IPS-18a (cell line): Measurements from ENCODE around the gene IL36G.

Source experiments
- H3K27ac ChIP-seq: one replicate; pipeline ENCODE4 v1.5.1; 2013; ENCODE audit warnings: low read length
- H3K27me3 ChIP-seq: one replicate; pipeline ENCODE4 v1.6.1; 2013; ENCODE audit warnings: mild to moderate bottlenecking, low read length; ENCODE audit not compliant: control insufficient read depth, insufficient read depth
- H3K36me3 ChIP-seq: one replicate; pipeline ENCODE4 v1.6.1; 2013; ENCODE audit warnings: low read depth, low read length; ENCODE audit not compliant: control insufficient read depth
- H3K4me1 ChIP-seq: one replicate; pipeline ENCODE4 v1.6.1; 2013; ENCODE audit warnings: low read depth, low read length; ENCODE audit not compliant: control insufficient read depth
- H3K4me3 ChIP-seq: one replicate; pipeline ENCODE4 v1.5.1; 2013; ENCODE audit warnings: low read length
- H3K9ac ChIP-seq: one replicate; pipeline ENCODE4 v1.6.1; 2013; ENCODE audit warnings: mild to moderate bottlenecking, low read length, moderate library complexity
- H3K9me3 ChIP-seq: one replicate; pipeline ENCODE4 v1.6.1; 2013; ENCODE audit warnings: low read depth, low read length; ENCODE audit not compliant: control insufficient read depth

The IL36G gene

DNA sequence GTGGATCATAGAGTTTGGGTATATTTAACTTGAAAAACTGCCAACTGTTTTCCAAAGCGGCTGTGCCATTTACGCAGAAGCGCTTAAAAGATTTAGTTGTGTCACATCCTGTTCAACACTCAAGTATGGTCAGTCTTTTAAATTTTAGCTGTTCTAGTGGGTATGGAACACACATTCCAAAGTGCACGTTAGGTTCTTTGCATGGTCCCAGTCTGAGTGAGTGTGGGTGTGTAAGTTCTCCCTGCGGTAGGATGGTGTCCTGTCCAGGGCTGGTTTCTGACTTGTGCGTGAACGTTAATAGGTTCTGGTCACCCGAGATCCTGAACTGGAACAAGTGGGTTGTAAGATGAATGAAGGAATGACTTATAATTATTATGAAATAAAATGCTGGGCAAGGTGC lies 28.4 kb upstream of the IL36G start:
- Histone ChIP-seq H3K4me3 (no peak overlapping the region), H3K9ac (no peak overlapping the region), H3K27ac (no peak overlapping the region), H3K36me3 (no peaks in the 10 kb centered on the region), H3K4me1 (no peaks in the 10 kb centered on the region), H3K27me3 (no peaks in the 10 kb centered on the region), H3K9me3 (peaks cover 14% of the 10 kb centered on the region)

DNA sequence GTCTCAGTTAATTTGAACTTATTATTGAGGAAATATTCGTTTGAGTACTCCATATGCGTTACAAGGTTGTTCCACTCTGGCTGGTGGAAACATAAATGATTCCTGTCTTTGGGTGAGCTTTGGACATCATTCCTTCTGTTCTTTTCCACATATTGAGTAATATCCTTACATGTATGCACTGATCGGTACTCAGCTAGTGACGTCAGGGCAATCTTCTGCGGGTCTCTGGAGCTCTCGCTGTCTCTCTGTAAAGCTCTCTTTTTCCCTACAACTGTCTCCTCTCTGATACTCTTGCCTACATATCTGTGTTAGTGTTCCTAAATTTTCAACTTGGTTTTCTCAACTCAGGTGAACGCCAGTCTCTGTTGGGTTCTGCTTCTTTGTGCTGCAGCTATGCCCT lies 23.4 kb upstream of the IL36G start:
- H3K4me1 ChIP-seq: no peaks in the 10 kb centered on the region
- no peak overlapping the region for H3K27ac ChIP-seq
- no peak overlapping the region for H3K9ac ChIP-seq
- H3K9me3 ChIP-seq: no peaks in the 10 kb centered on the region
- H3K36me3 ChIP-seq: no peaks in the 10 kb centered on the region
- no peak overlapping the region for H3K4me3 ChIP-seq
- H3K27me3 ChIP-seq: no peaks in the 10 kb centered on the region

DNA sequence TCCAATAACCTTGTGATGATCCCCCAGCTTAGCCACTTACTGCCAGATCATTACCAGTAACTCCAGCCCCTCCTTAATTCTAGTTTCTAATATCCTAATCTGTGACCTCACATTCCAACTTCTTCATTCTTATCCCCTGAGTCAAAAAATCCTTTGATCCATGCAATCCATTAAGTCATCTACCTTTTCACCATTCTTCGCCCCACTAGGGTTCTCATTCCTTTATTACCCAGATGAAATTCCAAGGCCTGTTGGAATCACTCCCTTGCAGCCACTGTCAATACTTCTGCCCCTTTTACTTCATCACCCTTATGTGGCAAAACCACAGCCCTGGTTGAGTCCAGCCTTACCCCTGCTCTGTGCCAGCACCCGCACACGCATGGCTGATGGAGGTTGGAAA lies 20.3 kb upstream of the IL36G start:
- H3K27me3 ChIP-seq: no peaks in the 10 kb centered on the region
- H3K4me3 ChIP-seq: no peak overlapping the region
- H3K36me3 ChIP-seq: no peaks in the 10 kb centered on the region
- no peak overlapping the region for H3K27ac ChIP-seq
- no peak overlapping the region for H3K9ac ChIP-seq
- no peaks in the 10 kb centered on the region for H3K4me1 ChIP-seq
- H3K9me3 ChIP-seq: no peaks in the 10 kb centered on the region

DNA sequence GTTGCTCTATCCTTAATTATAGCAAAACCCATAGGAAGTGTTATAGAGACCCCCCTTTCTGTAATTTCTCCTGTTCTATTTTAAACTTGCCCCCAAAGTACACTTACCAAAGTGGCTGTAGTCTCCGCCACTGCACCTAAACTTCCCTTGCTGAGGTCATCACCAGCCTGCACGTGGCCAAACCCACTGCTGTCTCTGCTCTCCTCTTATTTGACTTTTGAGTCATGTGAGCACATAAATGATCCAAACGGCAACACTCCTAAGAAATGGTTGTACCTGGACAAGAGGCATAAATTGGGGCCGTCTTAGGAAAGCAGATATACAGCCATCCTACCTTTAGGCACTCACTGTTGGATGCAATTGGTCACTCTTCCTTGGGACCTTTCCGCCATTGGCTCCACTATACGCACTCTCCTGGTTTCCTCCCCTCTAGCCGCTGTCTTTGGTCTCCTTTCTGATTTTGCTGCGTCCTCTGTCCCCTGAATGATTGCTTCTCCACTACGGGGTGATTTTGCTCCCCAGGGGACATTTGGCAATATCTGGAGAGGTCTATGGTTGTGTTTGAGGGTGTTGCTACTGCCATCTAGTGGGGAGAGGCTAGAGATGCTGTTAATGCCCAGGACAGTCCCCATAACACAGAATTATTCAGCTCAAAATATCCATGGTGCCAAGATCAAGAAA lies 19.2 kb upstream of the IL36G start:
- H3K27me3 ChIP-seq: no peaks in the 10 kb centered on the region
- H3K27ac ChIP-seq: no peak overlapping the region
- no peaks in the 10 kb centered on the region for H3K36me3 ChIP-seq
- H3K4me1 ChIP-seq: no peaks in the 10 kb centered on the region
- H3K4me3 ChIP-seq: no peak overlapping the region
- no peak overlapping the region for H3K9ac ChIP-seq
- no peaks in the 10 kb centered on the region for H3K9me3 ChIP-seq

DNA sequence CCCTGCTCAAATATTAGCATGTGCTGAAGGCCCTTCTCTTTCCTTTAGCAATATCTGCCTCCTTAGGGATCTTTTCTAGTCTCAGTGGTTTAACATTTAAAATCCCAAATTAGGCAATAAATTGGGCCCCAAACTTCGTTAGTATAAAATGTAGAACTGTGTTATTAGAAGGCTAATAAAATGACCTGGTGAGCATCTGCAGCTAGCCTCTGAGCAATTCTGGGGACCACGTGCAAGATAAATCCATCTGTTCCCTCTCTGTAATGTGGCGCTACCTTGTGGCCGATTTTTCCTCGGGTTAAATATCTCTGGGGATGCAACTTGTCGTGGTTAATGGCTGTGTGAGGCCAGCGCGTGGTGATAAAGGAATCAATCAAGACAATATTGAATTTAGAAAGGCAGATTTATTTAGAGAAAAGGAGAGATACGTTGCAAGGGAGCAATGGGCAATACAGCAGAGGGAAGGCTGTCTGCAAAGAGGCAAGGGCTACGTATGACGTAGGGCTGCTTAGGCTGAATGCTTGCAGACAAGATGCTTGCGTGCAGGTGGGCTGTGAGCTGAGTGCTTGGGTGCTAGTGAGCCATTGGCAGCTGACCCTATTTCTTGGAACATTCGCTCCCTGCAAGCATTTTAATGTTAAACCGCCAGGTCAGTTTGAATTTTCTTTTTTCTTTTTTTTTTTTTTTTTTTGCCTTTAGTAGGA lies 18.5 kb upstream of the IL36G start:
- H3K27ac ChIP-seq: no peak overlapping the region
- H3K27me3 ChIP-seq: no peaks in the 10 kb centered on the region
- no peak overlapping the region for H3K4me3 ChIP-seq
- no peak overlapping the region for H3K9ac ChIP-seq
- no peaks in the 10 kb centered on the region for H3K4me1 ChIP-seq
- no peaks in the 10 kb centered on the region for H3K9me3 ChIP-seq
- H3K36me3 ChIP-seq: no peaks in the 10 kb centered on the region

DNA sequence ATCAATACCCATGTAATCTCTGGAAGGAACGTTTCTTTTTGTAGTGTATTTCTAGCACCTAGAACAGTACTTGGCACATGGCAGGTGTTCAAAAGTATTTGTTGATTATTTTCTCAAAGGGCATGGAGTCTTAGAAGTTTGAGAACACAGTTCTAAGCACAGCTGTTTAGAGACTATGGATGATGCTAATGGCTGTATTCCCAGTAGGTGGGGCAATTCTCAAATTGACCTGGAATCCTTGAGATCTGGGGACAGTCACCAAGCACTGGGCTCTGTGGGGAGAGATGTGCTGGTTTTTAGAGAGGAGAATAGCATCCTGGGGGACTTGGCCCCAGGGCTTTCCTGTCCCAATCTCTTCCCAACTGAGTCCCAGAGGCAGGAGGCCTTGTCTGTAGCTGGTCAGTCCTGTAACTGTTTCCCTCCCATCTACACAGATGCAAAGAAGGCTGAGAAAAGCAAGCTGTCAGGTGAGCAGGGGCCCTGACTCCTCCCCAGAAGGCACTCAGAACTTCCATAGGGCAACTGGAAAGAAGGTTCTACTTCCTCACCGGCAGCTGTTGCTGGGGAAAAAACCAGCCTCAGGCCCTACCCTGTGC lies 17.5 kb upstream of the IL36G start:
- Histone ChIP-seq H3K9me3 (no peaks in the 10 kb centered on the region), H3K36me3 (no peaks in the 10 kb centered on the region), H3K4me3 (no peak overlapping the region), H3K9ac (no peak overlapping the region), H3K27me3 (no peaks in the 10 kb centered on the region), H3K4me1 (no peaks in the 10 kb centered on the region), H3K27ac (no peak overlapping the region)

DNA sequence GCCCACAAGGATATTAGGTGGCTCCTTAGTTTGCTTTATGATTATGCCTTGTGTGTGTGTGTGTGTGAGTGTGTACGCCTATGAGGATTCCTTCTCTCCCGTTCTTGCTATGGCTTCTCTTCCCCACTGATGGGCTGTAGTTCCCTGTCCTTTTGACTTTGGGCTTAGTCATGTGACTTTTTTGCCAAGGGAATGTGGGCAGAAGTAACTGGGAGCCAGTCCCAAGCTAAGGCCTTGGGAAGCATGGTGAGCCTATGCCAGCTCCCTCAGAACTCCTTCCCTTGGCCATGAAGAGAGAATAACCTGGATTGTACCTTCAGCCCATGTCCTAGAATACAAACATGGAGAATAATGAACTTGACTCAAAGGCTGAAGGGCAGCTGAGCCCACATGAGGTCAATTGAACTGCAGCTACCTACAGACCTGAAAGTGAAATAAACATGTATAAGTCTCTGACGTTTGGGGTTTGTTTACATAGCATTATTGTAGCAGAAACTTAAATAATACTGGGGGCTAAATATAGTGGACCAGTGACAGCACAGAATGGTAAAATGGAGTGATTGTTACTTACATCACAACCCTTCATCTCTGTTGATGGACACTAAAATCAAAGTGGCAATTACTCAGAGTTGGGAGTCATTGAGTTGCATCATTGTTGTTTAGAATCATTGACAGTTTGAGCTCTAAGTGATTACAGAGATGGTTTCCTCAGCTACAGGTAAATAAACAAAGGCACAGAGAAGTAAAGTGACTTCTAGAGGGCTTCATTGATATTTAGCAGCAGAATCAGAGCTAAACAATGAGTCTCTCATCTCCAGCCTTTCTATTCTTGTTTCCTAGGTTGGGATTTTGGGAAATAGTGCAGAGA lies 15.3 kb upstream of the IL36G start:
- no peaks in the 10 kb centered on the region for H3K4me1 ChIP-seq
- no peak overlapping the region for H3K9ac ChIP-seq
- H3K36me3 ChIP-seq: no peaks in the 10 kb centered on the region
- H3K9me3 ChIP-seq: no peaks in the 10 kb centered on the region
- H3K27ac ChIP-seq: no peak overlapping the region
- H3K27me3 ChIP-seq: no peaks in the 10 kb centered on the region
- H3K4me3 ChIP-seq: no peak overlapping the region

DNA sequence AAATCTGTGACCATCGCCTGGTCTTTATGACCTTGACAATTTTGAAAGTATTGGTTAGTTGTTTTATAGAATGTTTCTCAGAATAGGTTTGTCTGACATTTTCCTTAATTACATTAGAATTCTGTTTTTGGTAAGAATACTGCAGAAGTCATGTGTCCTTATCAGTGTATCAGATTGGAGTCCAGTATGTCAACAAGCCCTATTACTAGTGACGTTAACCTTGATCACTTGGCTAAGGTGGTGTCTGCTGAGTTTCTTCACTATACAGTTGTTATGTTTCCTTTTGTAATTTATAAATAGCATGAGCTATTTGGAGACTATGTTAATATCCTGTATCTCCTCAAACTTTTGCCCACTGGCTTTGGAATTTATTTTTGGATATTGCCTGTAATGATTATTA lies 10.8 kb upstream of the IL36G start:
- Histone ChIP-seq H3K4me3 (no peak overlapping the region), H3K9ac (no peak overlapping the region), H3K36me3 (no peaks in the 10 kb centered on the region), H3K9me3 (no peaks in the 10 kb centered on the region), H3K27me3 (no peaks in the 10 kb centered on the region), H3K4me1 (no peaks in the 10 kb centered on the region), H3K27ac (no peak overlapping the region)

DNA sequence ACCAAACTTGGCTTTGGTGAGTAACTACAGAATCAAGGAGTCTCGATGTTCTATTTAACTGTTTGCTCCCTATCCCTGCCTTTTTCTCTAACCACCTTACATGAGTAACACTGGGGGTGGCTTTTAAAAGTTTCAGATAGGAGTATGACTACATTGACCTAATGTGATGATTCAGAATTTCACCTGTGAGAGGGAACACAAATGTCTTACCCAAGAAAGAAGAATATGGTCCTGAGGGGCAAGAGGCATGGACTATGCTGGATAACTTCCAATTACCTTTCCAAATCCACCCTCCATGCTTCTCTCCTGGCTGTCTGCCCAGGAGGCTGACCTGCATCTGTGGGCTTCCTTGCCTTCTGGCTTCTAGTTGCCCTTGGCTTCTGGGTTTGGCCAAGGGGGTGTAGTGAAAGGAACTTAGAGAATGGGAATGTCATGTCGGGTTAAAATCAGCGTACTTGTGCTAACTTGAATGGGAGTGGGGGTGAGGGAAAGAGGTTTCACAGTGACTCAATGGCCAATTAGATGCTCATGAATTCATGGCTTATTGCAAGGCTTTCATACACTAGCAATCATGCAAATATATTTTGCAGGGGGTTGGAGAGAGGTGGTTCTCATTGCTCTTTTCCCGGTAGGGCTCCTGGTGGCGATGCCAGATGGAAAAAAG lies 5.3 kb upstream of the IL36G start:
- Histone ChIP-seq H3K27ac (no peak overlapping the region), H3K27me3 (no peaks in the 10 kb centered on the region), H3K4me1 (no peaks in the 10 kb centered on the region), H3K9me3 (no peaks in the 10 kb centered on the region), H3K4me3 (no peak overlapping the region), H3K36me3 (no peaks in the 10 kb centered on the region), H3K9ac (no peak overlapping the region)

DNA sequence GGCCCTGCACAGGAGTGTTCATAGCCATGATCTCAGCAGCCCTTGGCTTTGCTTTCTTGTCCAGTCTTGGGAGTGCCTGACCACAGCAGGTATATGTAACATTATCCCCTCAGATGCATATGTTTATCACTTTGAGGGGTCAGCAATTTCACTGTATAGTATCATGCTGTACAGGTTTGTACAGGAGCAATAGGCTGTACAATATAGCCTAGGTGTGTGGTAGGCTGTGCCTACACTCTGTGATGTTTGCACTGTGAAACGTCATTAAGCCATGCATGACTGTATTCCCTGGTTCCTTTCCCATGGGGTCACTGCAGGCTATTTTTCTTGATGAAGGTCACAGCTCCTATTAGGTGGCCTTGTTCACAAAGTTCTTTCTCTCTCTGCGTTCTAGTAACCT lies 4.7 kb upstream of the IL36G start:
- no peaks in the 10 kb centered on the region for H3K36me3 ChIP-seq
- H3K9ac ChIP-seq: no peak overlapping the region
- H3K27ac ChIP-seq: no peak overlapping the region
- H3K9me3 ChIP-seq: no peaks in the 10 kb centered on the region
- H3K4me3 ChIP-seq: no peak overlapping the region
- no peaks in the 10 kb centered on the region for H3K27me3 ChIP-seq
- no peaks in the 10 kb centered on the region for H3K4me1 ChIP-seq

DNA sequence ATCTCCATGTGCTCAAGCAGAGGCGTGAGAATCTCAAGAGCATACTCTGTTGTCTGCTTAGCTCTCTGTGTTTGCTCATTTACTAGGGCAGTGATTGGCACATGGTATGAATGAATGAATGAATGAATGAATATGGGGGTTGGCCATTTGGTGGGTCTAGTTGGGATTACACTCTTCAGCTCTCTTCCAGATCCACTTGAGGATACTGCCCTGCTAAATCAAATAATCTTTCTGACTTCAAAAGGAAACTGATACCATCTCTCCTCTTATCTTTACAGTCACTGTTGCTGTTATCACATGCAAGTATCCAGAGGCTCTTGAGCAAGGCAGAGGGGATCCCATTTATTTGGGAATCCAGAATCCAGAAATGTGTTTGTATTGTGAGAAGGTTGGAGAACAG lies 1.9 kb downstream of the IL36G start:
- H3K4me1 ChIP-seq: no peaks in the 10 kb centered on the region
- H3K9ac ChIP-seq: no peak overlapping the region
- H3K9me3 ChIP-seq: no peaks in the 10 kb centered on the region
- H3K27ac ChIP-seq: no peak overlapping the region
- H3K4me3 ChIP-seq: no peak overlapping the region
- H3K27me3 ChIP-seq: no peaks in the 10 kb centered on the region
- H3K36me3 ChIP-seq: no peaks in the 10 kb centered on the region
